ENCODE measurements around the gene TRMT10A.
A peak's percentile ranks its signal among the peaks of the same experiment; 100 is the strongest.

TRMT10A gene

GRCh38 chr4:99563310-99564186 lies at the start of gene TRMT10A:
TRMT10A (minus strand) TSS chr4:99564039; CDS start chr4:99559338, 4,701 bp downstream.
- peak; percentile 96 for DNase-seq

- DNase-seq, result no peak
Observed at GRCh38 chr4:99612704-99613103, 48.9 kb upstream of the TRMT10A start.

- DNase-seq, result no peak
Observed at GRCh38 chr4:99612281-99612680, 48.4 kb upstream of the TRMT10A start.

- no peak for DNase-seq
Observed at GRCh38 chr4:99610605-99611175, 46.9 kb upstream of the TRMT10A start.

- no peak for DNase-seq
Observed at GRCh38 chr4:99608417-99608816, 44.6 kb upstream of the TRMT10A start.

GRCh38 chr4:99606716-99607115 lies 42.9 kb upstream of the TRMT10A start:
- no peak for DNase-seq

GRCh38 chr4:99594818-99595217 lies 31.0 kb upstream of the TRMT10A start:
- no peak for DNase-seq

GRCh38 chr4:99593781-99594641 lies 30.2 kb upstream of the TRMT10A start:
- DNase-seq, result no peak

GRCh38 chr4:99591757-99592156 lies 27.9 kb upstream of the TRMT10A start:
- no peak for DNase-seq

- DNase-seq, result no peak
Observed at GRCh38 chr4:99587803-99588202, 24.0 kb upstream of the TRMT10A start.

GRCh38 chr4:99587309-99587708 lies 23.5 kb upstream of the TRMT10A start:
- no peak for DNase-seq

- DNase-seq, result no peak
Observed at GRCh38 chr4:99586797-99587196, 23.0 kb upstream of the TRMT10A start.

- no peak for DNase-seq
Observed at GRCh38 chr4:99586322-99586721, 22.5 kb upstream of the TRMT10A start.

GRCh38 chr4:99585516-99585915 lies 21.7 kb upstream of the TRMT10A start:
- DNase-seq, result no peak

- DNase-seq, result no peak
Observed at GRCh38 chr4:99578714-99579113, 14.9 kb upstream of the TRMT10A start.

- no peak for DNase-seq
Observed at GRCh38 chr4:99574530-99575324, 10.9 kb upstream of the TRMT10A start, which contains the start of gene MTTP. MTTP (plus strand) TSS chr4:99574824; CDS start chr4:99574910, 86 bp downstream.

- DNase-seq, result no peak
Observed at GRCh38 chr4:99573735-99574368, 10.0 kb upstream of the TRMT10A start.

- no peak for DNase-seq
Observed at GRCh38 chr4:99572527-99573240, 8.8 kb upstream of the TRMT10A start.

GRCh38 chr4:99571883-99572282 lies 8.0 kb upstream of the TRMT10A start:
- DNase-seq, result no peak

GRCh38 chr4:99564921-99565320 lies 1.1 kb upstream of the TRMT10A start:
- no peak for DNase-seq

GRCh38 chr4:99552872-99553271 lies 11.0 kb downstream of the TRMT10A start:
- DNase-seq, result no peak
